Measurements from ENCODE around the gene SURF2.

GRCh38 chr9:133352635-133353340, 3.6 kb upstream of the SURF2 start:
- no peak for TF ChIP-seq CTCF (conservative IDR thresholded peaks at IDR 0.05; ENCODE audit: low read depth in 2 of 2)
- TF ChIP-seq EZH2phosphoT487 (IDR thresholded peaks at IDR 0.05; ENCODE audit: unreplicated experiment) = no peak
- no peak for TF ChIP-seq STAT1 (IDR thresholded peaks at IDR 0.05; ENCODE audit: unreplicated experiment)
- no peak for TF ChIP-seq EZH2 (IDR thresholded peaks at IDR 0.05; ENCODE audit: low read depth, unreplicated experiment)
- TF ChIP-seq ETS1 (IDR thresholded peaks at IDR 0.05) = no peak
- no peak for TF ChIP-seq REST (IDR thresholded peaks at IDR 0.05; ENCODE audit: unreplicated experiment)
- TF ChIP-seq POLR2AphosphoS5 (IDR thresholded peaks at IDR 0.05; ENCODE audit: low read depth) = no peak
- TF ChIP-seq NANOG (IDR thresholded peaks at IDR 0.05; ENCODE audit: borderline replicate concordance) = no peak
- no peak for TF ChIP-seq JUNB (IDR thresholded peaks at IDR 0.05; ENCODE audit: unreplicated experiment)
- no peak for TF ChIP-seq ZNF331 (CRISPR knock-in tag; IDR thresholded peaks at IDR 0.05; ENCODE audit: low read depth)
